Measurements from ENCODE around the gene SOCS7. TPM values are rescaled to one million over a fixed set of nuclear protein-coding genes. Genes with fewer than 3 reads are reported as not detected.

The SOCS7 gene
- total and polyA plus RNA-seq, 2 donors (not counting 1 experiment from before 2014, with no cell fraction given), result 9.4 to 20.8 TPM

GRCh38 chr17:38415250-38416194 is 63.9 kb downstream of the SOCS7 start:
- H3K4me1 Mint-ChIP-seq, result peaks cover 3% of the 10 kb centered on the region
- Histone ChIP-seq H4K20me1 (ENCODE audit: control insufficient read depth, insufficient read depth, low read length, poor library complexity, severe bottlenecking) (no peaks in the 10 kb centered on the region), H3K4me1 (ENCODE audit: control insufficient read depth in 2 of 2, insufficient read depth in 2 of 2, low read length in 2 of 2) (peaks cover 8 to 10% of the 10 kb centered on the region in 2 donors), H3K27me3 (replicated peaks in 1 of 4; ENCODE audit: control extremely low read depth in 1 of 4, control insufficient read depth in 3 of 4, insufficient read depth in 4 of 4, low read length in 3 of 4) (peaks cover 0 to 43% (median 11%) of the 10 kb centered on the region in 4 experiments), H3K4me3 (ENCODE audit: control extremely low read depth in 1 of 5, extremely low read depth in 1 of 5, insufficient read depth in 1 of 5, low read depth in 2 of 5, low read length in 4 of 5) (no peak overlapping the region), H3K27ac (ENCODE audit: low read length in 2 of 2) (no peak overlapping the region), H3K9ac (ENCODE audit: low read length) (no peak overlapping the region), H3K79me2 (ENCODE audit: control insufficient read depth, insufficient read depth, low read length) (no peaks in the 10 kb centered on the region), H3K36me3 (replicated peaks in 1 of 2; ENCODE audit: control extremely low read depth in 1 of 2, control insufficient read depth in 1 of 2, extremely low read depth in 1 of 2, insufficient read depth in 2 of 2, low read length in 1 of 2) (no peaks in the 10 kb centered on the region), H3K9me3 (ENCODE audit: control extremely low read depth in 1 of 3, control insufficient read depth in 2 of 3, insufficient read depth in 1 of 3, low read length in 2 of 3) (no peaks in the 10 kb centered on the region), H3K4me2 (replicated peaks; ENCODE audit: low read depth, low read length, poor library complexity, severe bottlenecking) (no peak overlapping the region), H2AFZ (ENCODE audit: insufficient read depth, low read depth, low read length, poor library complexity, severe bottlenecking) (no peak overlapping the region)
- H3K27me3 Mint-ChIP-seq, result peaks cover 30% of the 10 kb centered on the region
- H3K4me3 Mint-ChIP-seq, result no peak overlapping the region
- H3K27ac Mint-ChIP-seq, result no peak overlapping the region
- intact Hi-C loops (cut with micrococcal nuclease), result no loop called here
- TF ChIP-seq CTCF (IDR thresholded peaks at IDR 0.05), result no peak
- TF ChIP-seq EZH2 (IDR thresholded peaks at IDR 0.05; ENCODE audit: borderline replicate concordance, insufficient read depth, low read depth, low read length, poor library complexity, severe bottlenecking), result no peak
- DNase-seq (peak; percentile 25), ATAC-seq (ENCODE audit: low read depth) (no peak)
- 23% methylated on average over 14 of the region's 22 CpGs for WGBS (ENCODE audit: insufficient coverage)
- ChIA-PET POLR2A (interaction anchor here (0.9 kb wide), 1 partner anchor 66 kb away, joined by 3 read pairs; no protein-coding TSS in a partner anchor), CTCF (interaction anchor here (0.7 to 12.4 kb wide), 18 partner anchors 8 to 1421 kb away, joined by 3 to 323 read pairs (median 4); partner anchors contain the start of genes GPR179 and SOCS7)
- H3K9me3 Mint-ChIP-seq (ENCODE audit: insufficient read depth), result no peaks in the 10 kb centered on the region

DNA sequence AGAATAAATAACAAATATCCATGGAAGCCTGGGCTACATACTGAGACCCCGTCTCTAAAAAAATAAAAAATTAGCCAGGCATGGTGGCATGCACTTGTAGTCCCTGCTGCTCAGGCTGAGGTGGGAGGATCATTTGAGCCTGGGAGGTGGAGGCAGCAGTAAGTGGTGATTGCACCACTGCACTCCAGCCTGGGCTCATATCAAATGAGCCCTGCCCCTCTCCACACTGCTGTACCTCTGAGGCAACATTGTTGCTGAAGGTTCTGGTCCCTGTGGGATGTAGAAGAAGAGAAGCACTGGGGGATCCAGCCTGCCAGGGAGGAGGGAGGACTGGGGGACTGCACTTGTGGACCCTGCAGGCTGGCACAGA is 65.2 kb downstream of the SOCS7 start:
- no CpG with 5 or more reads among the region's 1 CpG for WGBS (ENCODE audit: insufficient coverage)
- intact Hi-C loops (cut with micrococcal nuclease), result no loop called here
- H4K20me1 ChIP-seq (ENCODE audit: control insufficient read depth, insufficient read depth, low read length, poor library complexity, severe bottlenecking), result no peaks in the 10 kb centered on the region
- H3K27me3 ChIP-seq (replicated peaks in 1 of 4; ENCODE audit: control extremely low read depth in 1 of 4, control insufficient read depth in 3 of 4, insufficient read depth in 4 of 4, low read length in 3 of 4), result peaks cover 0 to 53% (median 14%) of the 10 kb centered on the region in 4 experiments
- H3K27ac ChIP-seq (ENCODE audit: low read length in 2 of 2), result no peak overlapping the region
- no peaks in the 10 kb centered on the region for H3K9me3 ChIP-seq (ENCODE audit: control extremely low read depth in 1 of 3, control insufficient read depth in 2 of 3, insufficient read depth in 1 of 3, low read length in 2 of 3)
- no peak for DNase-seq
- TF ChIP-seq CTCF (IDR thresholded peaks at IDR 0.05) (no peak), EZH2 (IDR thresholded peaks at IDR 0.05; ENCODE audit: borderline replicate concordance, insufficient read depth, low read depth, low read length, poor library complexity, severe bottlenecking) (no peak)
- Mint-ChIP-seq H3K4me3 (no peak overlapping the region), H3K4me1 (peaks cover 3% of the 10 kb centered on the region), H3K27me3 (peaks cover 33% of the 10 kb centered on the region), H3K27ac (no peak overlapping the region), H3K9me3 (ENCODE audit: insufficient read depth) (no peaks in the 10 kb centered on the region)
- H3K4me3 ChIP-seq (ENCODE audit: control extremely low read depth in 1 of 5, extremely low read depth in 1 of 5, insufficient read depth in 1 of 5, low read depth in 2 of 5, low read length in 4 of 5), result no peak overlapping the region
- no peaks in the 10 kb centered on the region for H3K36me3 ChIP-seq (replicated peaks in 1 of 2; ENCODE audit: control extremely low read depth in 1 of 2, control insufficient read depth in 1 of 2, extremely low read depth in 1 of 2, insufficient read depth in 2 of 2, low read length in 1 of 2)
- ATAC-seq (ENCODE audit: low read depth), result no peak
- no peak overlapping the region for H3K9ac ChIP-seq (ENCODE audit: low read length)
- ChIA-PET CTCF (interaction anchor here (12.4 kb wide), 1 partner anchor 66 kb away, joined by 323 read pairs; the partner anchor contains the start of gene SOCS7), POLR2A (no interaction called here)
- no peak overlapping the region for H3K4me2 ChIP-seq (replicated peaks; ENCODE audit: low read depth, low read length, poor library complexity, severe bottlenecking)
- peaks cover 8 to 10% of the 10 kb centered on the region in 2 donors for H3K4me1 ChIP-seq (ENCODE audit: control insufficient read depth in 2 of 2, insufficient read depth in 2 of 2, low read length in 2 of 2)
- no peak overlapping the region for H2AFZ ChIP-seq (ENCODE audit: insufficient read depth, low read depth, low read length, poor library complexity, severe bottlenecking)
- H3K79me2 ChIP-seq (ENCODE audit: control insufficient read depth, insufficient read depth, low read length), result no peaks in the 10 kb centered on the region
